H9 (cell line): ENCODE results near the gene ZMIZ2. TPM values are rescaled to one million over a fixed set of nuclear protein-coding genes. Genes with fewer than 3 reads are reported as not detected.

ENCODE experiments used
- DNase-seq: peaks from one replicate; pipeline ENCODE4 v3.0.0-alpha.2; 2017
- H2AFZ ChIP-seq: one replicate; pipeline ENCODE4 v1.6.1; 2013; ENCODE audit warnings: mild to moderate bottlenecking, low read length, control low read depth, moderate library complexity
- H2AK5ac ChIP-seq: 2 replicates; pipeline ENCODE4 v1.6.1; 2013; ENCODE audit warnings: low read length, control low read depth, mixed read lengths; ENCODE audit not compliant: insufficient read length
- H2BK120ac ChIP-seq: one replicate; pipeline ENCODE4 v1.6.1; 2013; ENCODE audit warnings: low read depth, mild to moderate bottlenecking, low read length, control low read depth, inconsistent platforms; ENCODE audit not compliant: poor library complexity, severe bottlenecking
- H2BK12ac ChIP-seq: 2 replicates; pipeline ENCODE4 v1.6.1; 2013; ENCODE audit warnings: low read length, control low read depth, mixed read lengths, low read depth; ENCODE audit not compliant: insufficient read length
- H2BK15ac ChIP-seq: 2 replicates; pipeline ENCODE4 v1.6.1; 2013; ENCODE audit warnings: low read depth, low read length, control low read depth
- H2BK20ac ChIP-seq: one replicate; pipeline ENCODE4 v1.6.1; 2013; ENCODE audit warnings: low read depth, mild to moderate bottlenecking, low read length, control low read depth, inconsistent platforms; ENCODE audit not compliant: poor library complexity, severe bottlenecking
- H2BK5ac ChIP-seq: 2 replicates; pipeline ENCODE4 v1.6.1; 2013; ENCODE audit warnings: low read length, control low read depth, mixed read lengths; ENCODE audit not compliant: insufficient read length
- H3K14ac ChIP-seq: 2 replicates; pipeline ENCODE4 v1.6.1; 2013; ENCODE audit warnings: low read length, control low read depth; ENCODE audit not compliant: insufficient read depth
- H3K18ac ChIP-seq: 2 replicates; pipeline ENCODE4 v1.6.1; 2013; ENCODE audit warnings: low read depth, mild to moderate bottlenecking, mixed read lengths, low read length, control low read depth; ENCODE audit not compliant: insufficient read length
- H3K23ac ChIP-seq: 2 replicates; pipeline ENCODE4 v1.6.1; 2013; ENCODE audit warnings: low read length, control low read depth, mixed read lengths, low read depth; ENCODE audit not compliant: insufficient read length
- H3K23me2 ChIP-seq: 2 replicates; pipeline ENCODE4 v1.6.1; 2013; ENCODE audit warnings: low read depth, mild to moderate bottlenecking, mixed read lengths, low read length, control low read depth; ENCODE audit not compliant: insufficient read length, poor library complexity, severe bottlenecking
- H3K27ac ChIP-seq: 2 replicates; pipeline ENCODE4 v1.5.1; 2013; ENCODE audit warnings: low read length, control low read depth, mixed read lengths, low read depth; ENCODE audit not compliant: insufficient read length
- H3K27me3 ChIP-seq: 2 replicates; pipeline ENCODE4 v1.6.1; 2013; ENCODE audit warnings: low read length, control low read depth, inconsistent platforms; ENCODE audit not compliant: insufficient read depth
- H3K4ac ChIP-seq: 2 replicates; pipeline ENCODE4 v1.6.1; 2013; ENCODE audit warnings: low read depth, mild to moderate bottlenecking, control low read depth, inconsistent platforms, low read length, moderate library complexity
- H3K4me1 ChIP-seq: 2 replicates; pipeline ENCODE4 v1.6.1; 2013; ENCODE audit warnings: low read length, control low read depth, inconsistent platforms; ENCODE audit not compliant: insufficient read depth
- H3K4me2 ChIP-seq: 2 replicates; pipeline ENCODE4 v1.6.1; 2013; ENCODE audit warnings: low read length, control low read depth, mixed read lengths; ENCODE audit not compliant: insufficient read length, insufficient read depth
- H3K56ac ChIP-seq: 2 replicates; pipeline ENCODE4 v1.6.1; 2013; ENCODE audit warnings: low read depth, mild to moderate bottlenecking, mixed read lengths, low read length, control low read depth; ENCODE audit not compliant: insufficient read length
- H3K79me1 ChIP-seq: 2 replicates; pipeline ENCODE4 v1.6.1; 2013; ENCODE audit warnings: low read depth, mild to moderate bottlenecking, moderate library complexity, low read length, control low read depth, inconsistent platforms; ENCODE audit not compliant: insufficient read depth, poor library complexity, severe bottlenecking
- H3K79me2 ChIP-seq: 2 replicates; pipeline ENCODE4 v1.6.1; 2013; ENCODE audit warnings: low read length, control low read depth, inconsistent platforms; ENCODE audit not compliant: insufficient read depth
- H3K9ac ChIP-seq: 2 replicates; pipeline ENCODE4 v1.6.1; 2013; ENCODE audit warnings: low read length, control low read depth, mixed read lengths; ENCODE audit not compliant: insufficient read length; ENCODE audit errors: extremely low read depth
- H3K9me3 ChIP-seq: one replicate; pipeline ENCODE4 v1.6.1; 2013; ENCODE audit warnings: low read depth, low read length, inconsistent platforms; ENCODE audit not compliant: control insufficient read depth
- H3T11ph ChIP-seq: one replicate; pipeline ENCODE4 v1.6.1; 2013; ENCODE audit warnings: mild to moderate bottlenecking, low read length, control low read depth, inconsistent platforms
- H4K20me1 ChIP-seq: one replicate; pipeline ENCODE4 v1.6.1; 2013; ENCODE audit not compliant: control insufficient read depth, insufficient read length, insufficient read depth
- H4K5ac ChIP-seq: 2 replicates; pipeline ENCODE4 v1.6.1; 2013; ENCODE audit warnings: low read depth, mild to moderate bottlenecking, mixed read lengths, low read length, control low read depth; ENCODE audit not compliant: insufficient read length
- H4K8ac ChIP-seq: replicated peaks from 2 replicates; pipeline ENCODE4 v1.6.1; 2013; ENCODE audit warnings: low read length, control low read depth, mixed read lengths, low read depth; ENCODE audit not compliant: insufficient read length
- H4K91ac ChIP-seq: 2 replicates; pipeline ENCODE4 v1.6.1; 2013; ENCODE audit warnings: low read depth, mild to moderate bottlenecking, moderate library complexity, mixed read lengths, low read length, control low read depth; ENCODE audit not compliant: insufficient read length
- H3K27ac Mint-ChIP-seq, 3 experiments: 2 replicates in 2 of 3; 3 replicates in 1 of 3; pipeline ENCODE4 v1.8.0; 2020 to 2021; ENCODE audit warnings: mixed read lengths in 3 of 3, mild to moderate bottlenecking in 1 of 3, moderate library complexity in 1 of 3
- H3K27me3 Mint-ChIP-seq: 2 replicates; pipeline ENCODE4 v1.8.0; 2021; ENCODE audit warnings: low read depth, mild to moderate bottlenecking, moderate library complexity, mixed read lengths
- H3K36me3 Mint-ChIP-seq, 3 experiments: 2 replicates in 2 of 3; 3 replicates in 1 of 3; pipeline ENCODE4 v1.8.0; 2020 to 2021; ENCODE audit warnings: low read depth in 3 of 3, mixed read lengths in 3 of 3; ENCODE audit not compliant: insufficient read depth in 1 of 3
- H3K4me1 Mint-ChIP-seq, 2 experiments: 2 replicates each; pipeline ENCODE4 v1.8.0; 2020; ENCODE audit warnings: mixed read lengths in 2 of 2
- H3K4me3 Mint-ChIP-seq, 2 experiments: 2 replicates in 1 of 2; 3 replicates in 1 of 2; pipeline ENCODE4 v1.8.0; 2020 to 2021; ENCODE audit warnings: mild to moderate bottlenecking in 2 of 2, mixed read lengths in 2 of 2, moderate library complexity in 1 of 2
- H3K9me3 Mint-ChIP-seq, 2 experiments: 2 replicates in 1 of 2; 3 replicates in 1 of 2; pipeline ENCODE4 v1.8.0; 2020; ENCODE audit warnings: mild to moderate bottlenecking in 2 of 2, mixed read lengths in 2 of 2, moderate library complexity in 1 of 2
- CTCF ChIP-seq: fragments of 200-600 bp; sonication (generic); conservative IDR thresholded peaks from 3 replicates; pipeline ENCODE4 v1.8.0; 2021; ENCODE audit warnings: antibody characterized with exemption, mild to moderate bottlenecking
- WGBS: extraction: QIAGEN DNeasy Blood & Tissue Kit; methylation state at CpG from one replicate; pipeline ENCODE4 v1.1.7; 2013; ENCODE audit warnings: missing lambda C conversion rate, low lambda C conversion rate, mixed read lengths; ENCODE audit not compliant: insufficient read length; ENCODE audit errors: extremely low coverage; 5-methylcytosine and 5-hydroxymethylcytosine counted together
- total RNA-seq: library from RNA; stranded (reverse); gene quantifications from 2 replicates; pipeline ENCODE4 v1.2.1, GENCODE V29; 2021

The ZMIZ2 gene
- total RNA-seq, 1 experiment from 2014 or later, result 72.9 TPM

- Histone ChIP-seq H2BK5ac (no peak overlapping the region), H2BK12ac (no peak overlapping the region), H4K5ac (no peak overlapping the region), H4K8ac (no peak overlapping the region), H2AFZ (no peak overlapping the region), H3K4ac (no peak overlapping the region), H3T11ph (no peak overlapping the region), H2BK120ac (no peak overlapping the region), H3K79me1 (no peaks in the 10 kb centered on the region), H3K4me1 (no peaks in the 10 kb centered on the region), H3K23me2 (no peaks in the 10 kb centered on the region), H3K79me2 (no peaks in the 10 kb centered on the region), H3K9me3 (no peaks in the 10 kb centered on the region), H3K27ac (no peak overlapping the region), H3K23ac (no peak overlapping the region), H4K20me1 (no peaks in the 10 kb centered on the region), H2AK5ac (no peak overlapping the region), H3K9ac (no peak overlapping the region), H3K4me2 (no peak overlapping the region), H3K56ac (no peak overlapping the region), H4K91ac (no peak overlapping the region), H2BK20ac (no peak overlapping the region), H3K14ac (no peak overlapping the region), H3K27me3 (no peaks in the 10 kb centered on the region), H3K18ac (no peak overlapping the region), H2BK15ac (no peak overlapping the region)
- peaks cover 43 to 82% (median 79%) of the 10 kb centered on the region in 3 experiments; a peak in 6 of 7 replicates for H3K36me3 Mint-ChIP-seq
- no peak for DNase-seq
- no peak for TF ChIP-seq CTCF
- H3K27ac Mint-ChIP-seq, result no peak overlapping the region
- no peaks in the 10 kb centered on the region for H3K27me3 Mint-ChIP-seq
- H3K9me3 Mint-ChIP-seq, result no peaks in the 10 kb centered on the region
- no CpG with 5 or more reads among the region's 20 CpGs for WGBS
- H3K4me3 Mint-ChIP-seq, result peak overlapping the region in 1 of 2 experiments; percentile 29; a peak in 1 of 5 replicates
- H3K4me1 Mint-ChIP-seq, result peaks cover 0 to 8% of the 10 kb centered on the region in 2 experiments; a peak in 2 of 4 replicates
Measured at GRCh38 chr7:44762726-44763522, 14.3 kb downstream of the ZMIZ2 start.
